Putamen (tissue), 1 donor: Measurements from ENCODE around the gene MRAS.
"Not testable (repeated sequence)": the region's sequence is repeated elsewhere in the genome, so short reads cannot be mapped to it uniquely, and the experiment has no call there.

Source experiments
- DNase-seq: peaks from one replicate; pipeline ENCODE4 v3.0.0-alpha.2; 2016; ENCODE audit warnings: low spot score

Gene MRAS

GRCh38 chr3:138367326-138367850 is 19.0 kb downstream of the MRAS start:
- DNase-seq = no peak

- DNase-seq = peak; percentile 85
These were observed 19.5 kb downstream of the MRAS start for GRCh38 chr3:138367911-138368310.

- no peak for DNase-seq
These were observed 20.9 kb downstream of the MRAS start for GRCh38 chr3:138369151-138369900.

- DNase-seq = no peak
These were observed 21.9 kb downstream of the MRAS start for GRCh38 chr3:138370321-138370720.

GRCh38 chr3:138371070-138371965 is 22.9 kb downstream of the MRAS start:
- no peak for DNase-seq

- DNase-seq = no peak
These were observed 24.8 kb downstream of the MRAS start for GRCh38 chr3:138373087-138373735.

GRCh38 chr3:138373736-138374094 is 25.3 kb downstream of the MRAS start:
- DNase-seq = no peak

GRCh38 chr3:138374573-138375134 is 26.3 kb downstream of the MRAS start:
- no peak for DNase-seq

GRCh38 chr3:138375447-138375846 is 27.1 kb downstream of the MRAS start:
- no peak for DNase-seq

GRCh38 chr3:138376663-138377062 is 28.3 kb downstream of the MRAS start:
- DNase-seq = no peak

GRCh38 chr3:138377212-138377611 is 28.8 kb downstream of the MRAS start:
- not testable (repeated sequence) for DNase-seq

- no peak for DNase-seq
These were observed 29.4 kb downstream of the MRAS start for GRCh38 chr3:138377804-138378203.

GRCh38 chr3:138378331-138378730 is 30.0 kb downstream of the MRAS start:
- DNase-seq = no peak

GRCh38 chr3:138378990-138379389 is 30.6 kb downstream of the MRAS start:
- DNase-seq = no peak

GRCh38 chr3:138381413-138381901 is 33.1 kb downstream of the MRAS start:
- DNase-seq = peak; percentile 87

GRCh38 chr3:138381950-138382715 is 33.8 kb downstream of the MRAS start:
- peak; percentile 46 for DNase-seq

- no peak for DNase-seq
These were observed 35.5 kb downstream of the MRAS start for GRCh38 chr3:138383715-138384465.

- no peak for DNase-seq
These were observed 36.2 kb downstream of the MRAS start for GRCh38 chr3:138384531-138384930.

GRCh38 chr3:138384976-138385375 is 36.6 kb downstream of the MRAS start:
- DNase-seq = no peak

GRCh38 chr3:138389144-138389601 is 40.8 kb downstream of the MRAS start:
- DNase-seq = no peak
